Neuronal stem cell (in vitro differentiated cells): Measurements from ENCODE around the gene IFITM5.
A peak's percentile ranks its signal among the peaks of the same experiment; 100 is the strongest.

Source experiments
- DNase-seq: peaks from one replicate; pipeline ENCODE4 v3.0.0-alpha.2; 2013; ENCODE audit warnings: low spot score
- H2AFZ ChIP-seq: one replicate; pipeline ENCODE4 v1.6.1; 2013; ENCODE audit warnings: mild to moderate bottlenecking, low read length, inconsistent platforms
- H2AK5ac ChIP-seq: 2 replicates; pipeline ENCODE4 v1.6.1; 2013; ENCODE audit warnings: low read depth, mild to moderate bottlenecking, inconsistent platforms, low read length, moderate library complexity, mixed read lengths
- H2BK120ac ChIP-seq: 2 replicates; pipeline ENCODE4 v1.6.1; 2013; ENCODE audit warnings: low read depth, mild to moderate bottlenecking, inconsistent platforms, low read length, moderate library complexity, mixed read lengths
- H2BK12ac ChIP-seq: one replicate; pipeline ENCODE4 v1.6.1; 2013; ENCODE audit warnings: low read length, inconsistent platforms
- H2BK15ac ChIP-seq: 2 replicates; pipeline ENCODE4 v1.6.1; 2013; ENCODE audit warnings: mild to moderate bottlenecking, low read length, inconsistent platforms, mixed read lengths
- H2BK5ac ChIP-seq: one replicate; pipeline ENCODE4 v1.6.1; 2013; ENCODE audit warnings: inconsistent platforms, mild to moderate bottlenecking, low read length, moderate library complexity
- H3K14ac ChIP-seq: one replicate; pipeline ENCODE4 v1.6.1; 2013; ENCODE audit warnings: low read length, inconsistent platforms
- H3K18ac ChIP-seq: 2 replicates; pipeline ENCODE4 v1.6.1; 2013; ENCODE audit warnings: low read length, inconsistent platforms
- H3K23ac ChIP-seq: 2 replicates; pipeline ENCODE4 v1.6.1; 2013; ENCODE audit warnings: low read depth, mild to moderate bottlenecking, mixed read lengths, low read length, inconsistent platforms; ENCODE audit not compliant: poor library complexity
- H3K27ac ChIP-seq: replicated peaks from 3 replicates; pipeline ENCODE4 v1.5.1; 2013; ENCODE audit warnings: low read length, inconsistent platforms
- H3K27me3 ChIP-seq, 3 experiments: 2 replicates each; pipeline ENCODE4 v1.6.1; 2013; ENCODE audit warnings: low read length in 3 of 3, mild to moderate bottlenecking in 2 of 3, inconsistent platforms in 1 of 3, low read depth in 1 of 3, mixed read lengths in 1 of 3, moderate library complexity in 1 of 3; ENCODE audit not compliant: control insufficient read depth in 3 of 3, insufficient read depth in 3 of 3
- H3K36me3 ChIP-seq, 2 donors: replicated peaks in 1 of 2; 2 replicates each; pipeline ENCODE4 v1.6.1; 2013; ENCODE audit warnings: low read length in 2 of 2; ENCODE audit not compliant: control insufficient read depth in 2 of 2, insufficient read depth in 2 of 2
- H3K4ac ChIP-seq: 2 replicates; pipeline ENCODE4 v1.6.1; 2013; ENCODE audit warnings: inconsistent platforms, mild to moderate bottlenecking, low read length, moderate library complexity
- H3K4me1 ChIP-seq, 2 donors: 1 replicate in 1 of 2; 2 replicates in 1 of 2; pipeline ENCODE4 v1.6.1; 2013; ENCODE audit warnings: low read length in 2 of 2, low read depth in 1 of 2; ENCODE audit not compliant: control insufficient read depth in 2 of 2, insufficient read depth in 1 of 2
- H3K4me2 ChIP-seq: one replicate; pipeline ENCODE4 v1.6.1; 2013; ENCODE audit warnings: mild to moderate bottlenecking, low read length, inconsistent platforms; ENCODE audit not compliant: insufficient read depth, poor library complexity, severe bottlenecking
- H3K4me3 ChIP-seq, 2 donors: 2 replicates each; pipeline ENCODE4 v1.5.1; 2013; ENCODE audit warnings: low read length in 2 of 2, mild to moderate bottlenecking in 2 of 2, inconsistent platforms in 1 of 2, moderate library complexity in 1 of 2
- H3K79me1 ChIP-seq: one replicate; pipeline ENCODE4 v1.6.1; 2013; ENCODE audit warnings: low read depth, mild to moderate bottlenecking, inconsistent platforms, low read length, moderate library complexity
- H3K9ac ChIP-seq: one replicate; pipeline ENCODE4 v1.6.1; 2013; ENCODE audit warnings: mild to moderate bottlenecking, low read depth, low read length, inconsistent platforms; ENCODE audit not compliant: poor library complexity
- H3K9me3 ChIP-seq, 2 donors: replicated peaks in 1 of 2; 2 replicates each; pipeline versions ENCODE3 to v1.6.1; 2013; ENCODE audit warnings: low read length in 2 of 2, mild to moderate bottlenecking in 2 of 2, inconsistent platforms in 1 of 2, low read depth in 1 of 2, mixed read lengths in 1 of 2, moderate library complexity in 1 of 2; ENCODE audit not compliant: control insufficient read depth in 2 of 2, insufficient read depth in 1 of 2
- H4K8ac ChIP-seq: one replicate; pipeline ENCODE4 v1.6.1; 2013; ENCODE audit warnings: low read depth, mild to moderate bottlenecking, inconsistent platforms, low read length, moderate library complexity
- H4K91ac ChIP-seq: one replicate; pipeline ENCODE4 v1.6.1; 2013; ENCODE audit warnings: low read length, low read depth, mild to moderate bottlenecking, inconsistent platforms; ENCODE audit not compliant: poor library complexity
- whole genome bisulfite sequencing, 2 donors: extraction: QIAGEN DNeasy Blood & Tissue Kit; methylation state at CpG; one replicate each; pipeline ENCODE4 v1.1.7; 2013; ENCODE audit warnings: missing lambda C conversion rate in 2 of 2, mixed read lengths in 1 of 2; ENCODE audit not compliant: insufficient read length in 2 of 2, insufficient replicate concordance in 1 of 2; ENCODE audit errors: extremely low coverage in 2 of 2; 5-methylcytosine and 5-hydroxymethylcytosine counted together

IFITM5 gene

DNA sequence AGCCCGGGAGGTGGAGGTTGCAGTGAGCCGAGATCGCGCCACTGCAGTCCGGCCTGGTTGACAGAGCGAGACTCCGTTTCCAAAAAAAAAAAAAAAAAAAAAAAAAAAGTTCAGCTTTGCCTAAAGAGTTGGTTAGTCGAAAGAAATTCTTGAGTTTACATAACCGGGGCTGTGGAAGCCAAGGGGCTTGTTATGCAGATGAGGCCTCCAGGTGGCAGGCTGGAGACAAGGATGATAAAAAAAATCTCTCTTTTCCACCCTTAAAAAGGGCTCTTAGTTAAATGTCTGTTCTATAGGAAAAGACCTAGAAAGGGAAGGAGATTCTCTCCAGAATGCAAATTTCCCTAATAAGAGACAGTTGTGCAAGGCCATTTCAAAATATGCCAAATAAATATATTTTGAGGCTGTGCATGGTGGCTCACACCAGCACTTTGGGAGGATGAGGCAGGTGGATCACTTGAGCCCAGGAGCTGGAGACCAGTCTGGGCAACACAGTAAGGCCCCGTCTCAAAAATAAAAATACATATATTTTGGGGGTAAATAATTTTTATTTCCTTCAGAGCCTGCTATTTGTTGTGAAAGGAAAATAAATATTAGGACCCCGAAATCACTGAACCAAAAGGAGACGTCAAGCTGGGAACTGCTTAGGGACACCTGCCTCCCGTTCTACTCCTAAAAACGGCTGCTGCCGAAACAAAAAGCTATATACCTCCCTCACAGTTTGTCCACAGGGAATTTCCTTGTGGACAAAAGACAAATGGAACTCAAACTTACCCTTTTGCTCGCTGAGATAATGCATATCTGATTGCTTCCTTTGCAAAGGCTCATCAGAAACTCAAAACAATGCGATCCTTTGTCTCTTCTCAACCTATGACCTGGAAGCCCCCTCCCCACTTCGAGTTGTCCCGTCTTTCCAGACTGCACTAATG is 5.9 kb upstream of the IFITM5 start:
- peak overlapping the region; percentile 82 for H3K27ac ChIP-seq
- peak overlapping the region; percentile 66 for H2AFZ ChIP-seq
- no peak overlapping the region for H3K4me3 ChIP-seq
- no peak overlapping the region for H4K8ac ChIP-seq
- peak; percentile 56 for DNase-seq
- no peaks in the 10 kb centered on the region for H3K27me3 ChIP-seq
- no peak overlapping the region for H2BK5ac ChIP-seq
- no peak overlapping the region for H2BK120ac ChIP-seq
- H3K9ac ChIP-seq, result no peak overlapping the region
- peaks cover 2% of the 10 kb centered on the region for H3K79me1 ChIP-seq
- H2AK5ac ChIP-seq, result no peak overlapping the region
- H3K4me2 ChIP-seq, result no peak overlapping the region
- H3K18ac ChIP-seq, result no peak overlapping the region
- no peak overlapping the region for H2BK15ac ChIP-seq
- no peak overlapping the region for H3K4ac ChIP-seq
- WGBS, 2 donors, result no CpG with 5 or more reads among the region's 19 CpGs
- peaks cover 0 to 4% of the 10 kb centered on the region in 2 donors for H3K36me3 ChIP-seq
- peaks cover 28 to 33% of the 10 kb centered on the region in 2 donors for H3K4me1 ChIP-seq
- H4K91ac ChIP-seq, result no peak overlapping the region
- peaks cover 4 to 7% of the 10 kb centered on the region in 2 donors for H3K9me3 ChIP-seq
- no peak overlapping the region for H3K23ac ChIP-seq
- no peak overlapping the region for H2BK12ac ChIP-seq
- H3K14ac ChIP-seq, result no peak overlapping the region

DNA sequence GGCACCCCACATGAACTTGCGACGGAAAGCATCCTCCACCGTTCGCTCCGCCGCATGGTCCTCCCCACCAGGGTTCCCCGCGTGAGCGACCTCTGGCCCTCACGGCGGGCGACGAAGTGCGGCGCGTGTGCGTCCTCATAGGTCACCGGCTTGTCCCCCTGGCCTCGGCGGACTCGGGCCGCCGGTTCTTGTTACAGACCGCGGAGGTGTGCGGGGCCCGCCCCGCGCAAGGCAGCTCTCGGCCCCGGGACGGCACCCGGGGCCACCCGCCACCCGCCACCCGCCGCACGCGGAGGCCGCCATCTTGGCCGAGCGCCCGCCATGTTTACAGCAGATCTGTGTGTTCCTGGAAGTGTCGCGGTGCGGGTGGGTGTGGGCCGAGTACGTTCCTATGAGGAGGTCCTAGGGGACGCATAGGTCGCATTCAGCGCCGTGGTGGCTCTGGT is 4.8 kb upstream of the IFITM5 start:
- H2AFZ ChIP-seq, result no peak overlapping the region
- no CpG with 5 or more reads among the region's 52 CpGs for WGBS, 2 donors
- no peak overlapping the region for H3K4me2 ChIP-seq
- H3K27me3 ChIP-seq, result no peaks in the 10 kb centered on the region
- H2BK15ac ChIP-seq, result peak overlapping the region; percentile 93
- peak overlapping the region; percentile 70 for H2BK5ac ChIP-seq
- no peak overlapping the region for H4K8ac ChIP-seq
- H3K18ac ChIP-seq, result peak overlapping the region; percentile 95
- peak overlapping the region; percentile 97 for H2BK120ac ChIP-seq
- H4K91ac ChIP-seq, result peak overlapping the region; percentile 93
- H3K79me1 ChIP-seq, result peaks cover 2% of the 10 kb centered on the region
- no peak overlapping the region for H3K23ac ChIP-seq
- H3K36me3 ChIP-seq, result no peaks in the 10 kb centered on the region
- no peak overlapping the region for H3K14ac ChIP-seq
- peak overlapping the region; percentile 46 for H3K4ac ChIP-seq
- H2BK12ac ChIP-seq, result peak overlapping the region; percentile 99
- H3K4me3 ChIP-seq, result no peak overlapping the region
- peaks cover 27 to 28% of the 10 kb centered on the region in 2 donors for H3K4me1 ChIP-seq
- H3K27ac ChIP-seq, result peak overlapping the region; percentile 5
- H3K9me3 ChIP-seq, result peaks cover 4 to 7% of the 10 kb centered on the region in 2 donors
- no peak overlapping the region for H3K9ac ChIP-seq
- peak overlapping the region; percentile 99 for H2AK5ac ChIP-seq
- DNase-seq, result no peak

DNA sequence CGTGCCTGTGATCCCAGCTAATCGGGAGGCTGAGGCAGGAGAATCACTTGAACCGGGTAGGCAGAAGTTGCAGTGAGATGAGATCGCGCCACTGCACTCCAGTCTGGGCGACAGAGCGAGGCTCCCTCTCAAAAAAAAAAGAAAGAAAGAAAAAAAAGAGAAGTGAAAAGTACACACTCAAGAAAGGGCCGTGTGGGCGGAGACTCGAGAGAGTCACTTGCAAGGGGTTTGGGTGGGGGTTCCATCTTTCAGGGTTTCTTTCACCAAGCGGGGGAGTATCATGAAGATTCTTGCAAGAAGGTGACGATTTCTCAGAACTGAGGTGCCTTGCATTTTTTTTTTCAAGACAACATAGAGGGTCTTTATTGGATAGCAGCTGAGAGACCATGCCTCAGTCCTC is 4.0 kb upstream of the IFITM5 start:
- Histone ChIP-seq H3K79me1 (peaks cover 2% of the 10 kb centered on the region), H3K18ac (peak overlapping the region; percentile 65), H3K27me3 (no peaks in the 10 kb centered on the region), H2AFZ (no peak overlapping the region), H3K4ac (no peak overlapping the region), H3K14ac (no peak overlapping the region), H3K9ac (no peak overlapping the region), H3K23ac (no peak overlapping the region), H2BK12ac (peak overlapping the region; percentile 99), H4K91ac (no peak overlapping the region), H3K4me2 (no peak overlapping the region), H2BK15ac (peak overlapping the region; percentile 93), H2BK5ac (no peak overlapping the region), H3K9me3 (peaks cover 4 to 7% of the 10 kb centered on the region in 2 donors), H2AK5ac (peak overlapping the region; percentile 99), H4K8ac (no peak overlapping the region), H3K27ac (no peak overlapping the region), H3K4me3 (no peak overlapping the region), H3K4me1 (peaks cover 26 to 27% of the 10 kb centered on the region in 2 donors), H2BK120ac (no peak overlapping the region), H3K36me3 (no peaks in the 10 kb centered on the region)
- no peak for DNase-seq
- no CpG with 5 or more reads among the region's 12 CpGs for WGBS, 2 donors
